ENCODE results near the gene POU6F2.
"Not testable (repeated sequence)": the region's sequence is repeated elsewhere in the genome, so short reads cannot be mapped to it uniquely, and the experiment has no call there.

POU6F2 gene

DNA sequence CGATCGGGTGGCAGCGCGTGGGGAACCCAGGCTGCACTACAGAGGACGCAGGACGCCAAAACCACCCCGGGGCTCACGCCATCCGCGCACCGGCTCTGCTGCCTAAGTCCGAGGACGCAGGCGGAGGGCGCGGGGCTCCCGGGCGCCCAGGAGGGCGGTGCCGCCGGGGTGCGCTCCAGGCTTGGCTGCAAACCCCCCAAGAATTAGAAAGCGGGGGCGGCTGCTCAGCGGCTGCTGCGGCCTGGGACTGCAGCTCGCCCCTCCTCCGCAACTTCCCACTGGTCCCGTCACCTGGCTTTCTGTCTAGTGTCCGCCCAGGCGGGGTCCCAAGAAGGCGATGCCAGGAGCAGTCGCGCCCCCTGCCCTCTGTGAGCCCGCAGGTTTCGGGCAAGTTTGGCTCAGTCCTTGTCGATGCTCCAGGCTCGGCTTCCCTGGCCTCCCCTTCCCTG, 1.7 kb upstream of the POU6F2 start:
- no peak for DNase-seq (ENCODE audit: extremely low spot score, insufficient read length, low read depth)
- no peak for FAIRE-seq

DNA sequence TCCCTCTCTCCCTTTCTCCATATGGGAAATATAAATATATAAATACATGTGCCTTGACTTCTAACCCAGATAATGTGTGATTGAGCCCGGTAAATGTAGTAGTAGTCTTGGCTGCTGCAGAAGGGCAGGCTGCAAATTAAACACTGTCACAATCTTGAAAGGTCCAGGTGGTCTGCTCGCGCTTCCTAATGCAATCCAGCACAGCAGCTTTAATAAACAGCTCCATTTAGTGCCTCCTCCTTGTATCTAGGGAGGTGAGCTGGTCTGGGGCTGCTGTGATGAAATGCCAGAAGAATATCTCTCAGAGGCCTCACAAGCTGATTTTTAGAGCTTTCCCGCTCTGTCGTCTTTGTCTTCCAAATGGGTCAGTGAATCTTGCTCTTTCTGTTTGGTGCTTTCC, 782 bp downstream of the POU6F2 start:
- DNase-seq (ENCODE audit: extremely low spot score, insufficient read length, low read depth) (no peak), FAIRE-seq (no peak)

DNA sequence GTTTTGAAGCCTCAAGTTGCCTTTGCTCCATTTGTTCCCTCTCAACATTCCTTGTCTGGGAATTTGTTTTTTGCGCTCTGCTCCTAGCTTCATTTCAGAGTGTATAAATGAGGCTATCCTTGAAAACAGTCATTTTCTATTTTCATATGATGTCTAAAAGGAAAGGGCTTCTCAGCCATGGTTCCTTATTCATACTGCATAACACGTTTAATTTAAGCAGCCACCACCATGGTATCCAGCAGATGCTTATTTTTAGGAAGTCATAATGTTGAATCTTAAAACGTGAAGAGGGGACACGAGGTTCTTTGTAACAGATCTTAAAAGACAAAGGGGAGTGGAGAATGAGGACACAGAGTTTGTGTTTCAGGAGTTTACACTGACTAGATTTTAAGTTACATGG, 14.5 kb downstream of the POU6F2 start:
- FAIRE-seq = no peak
- no peak for DNase-seq (ENCODE audit: extremely low spot score, insufficient read length, low read depth)

DNA sequence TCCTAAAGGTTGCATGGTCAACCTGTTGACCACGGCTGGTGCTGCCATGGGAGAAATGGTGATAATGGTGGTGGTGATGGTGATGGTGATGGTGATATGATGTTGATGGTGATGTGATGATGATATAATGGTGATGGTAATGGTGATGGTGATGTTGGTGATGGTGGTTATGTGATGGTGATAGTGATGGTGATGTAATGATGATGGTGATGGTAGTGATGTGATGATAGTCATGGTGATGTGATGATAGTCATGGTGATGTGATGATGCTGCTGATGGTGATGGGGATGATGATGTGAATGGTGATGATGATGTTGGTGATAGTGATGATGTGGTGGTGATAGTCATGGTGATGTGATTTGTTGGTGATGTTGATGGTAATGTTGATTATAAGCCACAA, 23.9 kb downstream of the POU6F2 start:
- FAIRE-seq (no peak), DNase-seq (ENCODE audit: extremely low spot score, insufficient read length, low read depth) (no peak)

DNA sequence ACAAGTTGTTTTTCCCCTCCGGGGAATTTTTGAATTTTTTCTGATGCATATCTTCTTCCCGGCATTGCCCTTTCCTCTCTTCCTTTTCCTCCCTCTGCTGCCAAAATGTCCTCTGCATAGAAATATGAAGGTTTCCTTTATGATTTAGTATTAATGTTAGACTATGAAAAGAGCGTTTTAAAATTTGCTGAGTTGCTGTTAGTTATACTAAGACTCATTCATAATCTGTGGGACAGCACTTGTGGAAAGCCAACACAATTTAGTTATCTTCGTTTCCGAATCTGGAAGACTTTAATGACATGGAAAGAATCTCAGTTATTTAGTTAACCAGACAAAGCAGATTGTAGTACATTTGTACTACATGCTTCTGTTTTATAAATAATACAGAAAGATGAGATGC, 25.0 kb downstream of the POU6F2 start:
- no peak for FAIRE-seq

DNA sequence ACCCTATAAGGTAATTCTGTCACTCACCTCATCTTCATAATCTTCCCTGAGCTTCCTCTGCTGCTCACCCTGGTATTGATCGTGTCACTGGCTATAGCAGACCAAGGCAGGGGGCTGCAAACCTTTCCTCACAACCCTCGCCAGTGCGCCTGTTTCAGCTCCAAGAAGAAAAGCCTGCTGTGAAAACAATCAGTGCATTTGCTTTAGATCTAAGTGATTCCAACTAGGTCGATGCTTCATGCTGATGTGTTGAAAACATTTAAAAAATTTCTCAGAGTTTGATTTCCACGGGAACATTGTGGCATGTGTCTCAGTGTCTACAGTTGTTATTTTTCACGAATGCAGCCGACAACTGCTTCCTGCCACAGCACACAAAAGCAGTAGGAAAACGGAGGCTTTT, 27.3 kb downstream of the POU6F2 start:
- FAIRE-seq = no peak
- DNase-seq (ENCODE audit: extremely low spot score, insufficient read length, low read depth) = no peak

More for the DNA sequence above, 25.0 kb downstream of the POU6F2 start:
- no peak for DNase-seq (ENCODE audit: extremely low spot score, insufficient read length, low read depth)

DNA sequence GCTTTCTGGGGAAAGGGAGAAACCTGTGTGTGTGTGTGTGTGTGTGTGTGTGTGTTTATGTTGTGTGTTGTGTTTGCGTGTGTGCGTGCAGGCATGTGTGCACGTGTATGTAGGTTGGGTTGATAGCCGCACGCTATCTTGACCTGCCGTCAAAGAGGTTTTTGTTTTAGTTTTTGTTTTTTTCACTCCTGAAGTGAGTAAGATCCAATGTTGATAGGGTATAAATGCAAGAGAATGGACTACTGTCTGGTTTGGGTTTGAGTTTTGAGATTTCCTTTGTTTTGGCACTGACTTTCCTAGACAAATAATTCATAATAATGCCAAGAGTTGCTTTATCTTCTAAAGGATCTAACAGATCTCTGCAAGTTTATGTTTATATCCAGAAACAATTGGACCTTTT, 27.8 kb downstream of the POU6F2 start:
- no peak for FAIRE-seq
- DNase-seq (ENCODE audit: extremely low spot score, insufficient read length, low read depth) = no peak

DNA sequence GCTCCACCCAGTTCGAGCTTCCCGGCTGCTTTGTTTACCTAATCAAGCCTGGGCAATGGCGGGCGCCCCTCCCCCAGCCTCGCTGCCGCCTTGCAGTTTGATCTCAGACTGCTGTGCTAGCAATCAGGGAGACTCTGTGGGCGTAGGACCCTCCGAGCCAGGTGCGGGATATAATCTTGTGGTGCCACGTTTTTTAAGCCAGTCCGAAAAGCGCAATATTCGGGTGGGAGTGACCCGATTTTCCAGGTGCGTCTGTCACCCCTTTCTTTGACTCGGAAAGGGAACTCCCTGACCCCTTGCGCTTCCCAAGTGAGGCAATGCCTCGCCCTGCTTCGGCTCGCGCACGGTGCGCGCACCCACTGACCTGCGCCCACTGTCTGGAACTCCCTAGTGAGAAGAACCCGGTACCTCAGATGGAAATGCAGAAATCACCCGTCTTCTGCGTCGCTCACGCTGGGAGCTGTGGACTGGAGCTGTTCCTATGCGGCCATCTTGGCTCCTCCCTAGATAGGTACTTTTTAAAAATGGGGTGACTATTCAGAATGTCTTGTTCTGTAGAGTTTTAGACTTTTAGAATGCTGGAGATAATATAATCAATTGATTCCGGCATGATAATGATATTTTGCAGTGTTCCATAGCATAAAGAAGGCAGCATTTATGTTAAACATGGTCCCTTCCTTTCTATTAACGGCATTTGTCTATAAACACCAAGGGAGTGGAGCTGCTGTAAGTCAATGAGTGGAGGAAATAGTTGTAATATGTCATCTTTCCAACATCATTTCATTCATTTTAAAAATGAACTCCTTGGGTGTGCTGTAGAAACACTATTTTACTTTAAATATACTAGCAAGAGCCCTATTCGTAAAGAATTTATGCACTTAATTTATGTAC, 35.6 kb downstream of the POU6F2 start:
- DNase-seq (ENCODE audit: extremely low spot score, insufficient read length, low read depth); FAIRE-seq: not testable (repeated sequence)

DNA sequence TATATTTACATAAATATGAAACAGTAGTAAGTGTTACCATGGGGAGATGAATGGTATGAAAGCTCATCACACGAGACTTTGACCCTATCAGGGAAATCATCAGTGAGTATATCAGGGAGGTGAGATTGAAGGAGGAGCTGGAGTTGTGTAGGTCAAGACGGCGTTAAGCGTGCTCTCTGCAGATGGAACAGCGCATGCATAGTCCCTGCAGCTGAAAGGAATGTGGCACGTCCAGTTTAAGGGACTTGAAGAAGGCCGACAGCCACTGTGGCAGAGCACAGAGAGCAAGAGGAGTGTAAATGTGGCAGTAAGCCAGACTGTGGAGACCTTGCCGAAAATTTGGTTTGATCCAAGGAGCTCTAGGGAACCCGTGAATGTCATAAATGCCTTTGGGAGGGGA, 38.9 kb downstream of the POU6F2 start:
- DNase-seq (ENCODE audit: extremely low spot score, insufficient read length, low read depth) = no peak
- FAIRE-seq = no peak

DNA sequence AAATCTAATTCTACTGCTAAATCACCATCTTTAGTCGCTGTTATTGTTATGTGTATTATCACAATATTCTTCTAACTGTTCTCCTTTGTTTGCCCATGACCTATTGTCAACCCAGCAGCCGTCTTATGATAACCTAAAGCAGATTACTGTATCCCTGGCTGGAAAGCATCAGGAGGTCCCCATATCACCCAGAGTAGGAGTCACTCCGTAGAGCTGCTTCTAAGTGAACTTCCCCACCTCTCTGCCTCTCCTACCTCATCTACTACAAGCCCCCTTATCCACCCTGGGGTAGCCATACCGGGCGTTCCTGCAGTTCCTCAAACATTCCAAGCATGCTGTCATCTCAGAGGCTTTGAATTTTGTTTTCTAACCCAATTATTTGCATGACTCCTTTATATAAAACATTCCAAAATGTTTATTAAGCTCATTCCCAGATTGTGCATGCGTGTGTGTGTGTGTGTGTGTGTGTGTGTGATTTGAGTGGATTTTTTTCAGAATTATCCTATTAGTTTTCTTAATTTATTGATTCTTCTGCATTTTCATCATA, 39.7 kb downstream of the POU6F2 start:
- DNase-seq (ENCODE audit: extremely low spot score, insufficient read length, low read depth) = no peak
- no peak for FAIRE-seq

DNA sequence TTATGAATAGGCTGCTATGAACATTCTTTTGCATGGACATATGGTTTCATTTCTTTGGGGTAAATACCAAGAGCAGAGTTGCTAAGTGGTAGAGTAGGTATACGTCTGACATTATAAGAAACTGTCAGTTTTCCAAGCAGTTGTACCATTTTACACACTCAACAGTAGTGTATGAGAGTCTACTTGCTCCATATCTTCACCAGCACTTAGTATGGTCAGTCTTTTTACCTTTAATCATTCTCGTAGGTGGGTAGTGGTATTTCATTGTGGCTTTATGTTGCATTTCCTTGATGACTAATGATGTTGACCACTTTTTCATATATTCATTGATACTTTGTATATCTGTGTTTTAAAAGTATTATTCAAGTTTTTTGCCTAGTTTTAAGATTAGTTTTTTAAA, 45.1 kb downstream of the POU6F2 start:
- FAIRE-seq (no peak), DNase-seq (ENCODE audit: extremely low spot score, insufficient read length, low read depth) (no peak)

DNA sequence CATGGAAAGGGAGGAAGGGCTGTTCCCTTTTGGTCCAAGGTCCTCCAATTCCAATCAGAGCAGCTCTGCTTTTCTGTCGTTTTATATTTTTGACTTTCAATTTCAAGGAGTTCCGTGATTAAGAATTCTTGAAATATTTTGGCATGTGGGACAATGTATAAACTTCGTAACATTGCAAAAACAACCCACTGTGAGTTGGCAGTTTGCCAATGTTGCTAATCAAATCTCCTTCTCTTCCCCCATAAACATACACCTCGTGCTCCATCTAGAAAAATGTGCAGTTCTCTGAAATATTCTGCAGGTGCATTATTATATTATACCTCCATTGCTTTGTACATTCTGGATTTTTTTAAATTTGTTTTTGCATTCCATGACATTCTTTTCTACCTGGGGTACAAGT, 49.8 kb downstream of the POU6F2 start:
- FAIRE-seq (no peak), DNase-seq (ENCODE audit: extremely low spot score, insufficient read length, low read depth) (no peak)

DNA sequence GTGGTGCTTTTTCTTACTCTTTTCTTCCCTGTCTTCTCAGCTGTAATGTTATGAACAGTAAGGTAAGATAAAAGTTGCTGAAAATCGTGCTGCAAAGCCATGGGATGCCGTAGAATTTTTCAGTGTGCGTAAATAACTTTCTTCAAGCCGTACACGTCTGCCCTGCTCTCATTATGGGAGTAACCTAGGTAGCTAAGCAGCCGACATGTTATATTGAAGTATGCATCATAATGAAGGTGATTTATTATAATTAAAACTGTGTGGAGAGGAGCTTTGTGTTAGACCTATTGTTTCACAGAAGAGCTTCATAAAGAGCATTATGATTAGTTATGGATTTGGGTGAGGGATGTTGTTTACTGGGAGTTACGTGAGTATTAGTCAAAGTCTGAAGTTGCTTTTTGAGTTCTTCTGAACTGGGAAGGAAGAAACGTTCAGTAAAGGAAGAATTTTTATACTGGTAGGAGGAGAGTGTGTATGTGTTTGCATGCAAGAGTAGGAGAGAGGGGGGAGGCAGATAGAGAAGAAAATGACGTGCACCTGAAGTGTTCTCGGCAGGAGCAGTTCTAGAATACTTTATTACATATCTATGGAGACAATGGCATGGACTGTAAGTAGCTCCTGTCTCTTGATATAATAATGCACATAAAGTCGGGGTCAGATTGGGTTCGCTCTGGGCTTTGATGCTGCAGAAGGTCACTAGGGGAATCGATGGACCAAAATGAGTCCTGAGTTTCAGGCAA, 56.3 kb downstream of the POU6F2 start:
- DNase-seq (ENCODE audit: extremely low spot score, insufficient read length, low read depth) (no peak), FAIRE-seq (no peak)

DNA sequence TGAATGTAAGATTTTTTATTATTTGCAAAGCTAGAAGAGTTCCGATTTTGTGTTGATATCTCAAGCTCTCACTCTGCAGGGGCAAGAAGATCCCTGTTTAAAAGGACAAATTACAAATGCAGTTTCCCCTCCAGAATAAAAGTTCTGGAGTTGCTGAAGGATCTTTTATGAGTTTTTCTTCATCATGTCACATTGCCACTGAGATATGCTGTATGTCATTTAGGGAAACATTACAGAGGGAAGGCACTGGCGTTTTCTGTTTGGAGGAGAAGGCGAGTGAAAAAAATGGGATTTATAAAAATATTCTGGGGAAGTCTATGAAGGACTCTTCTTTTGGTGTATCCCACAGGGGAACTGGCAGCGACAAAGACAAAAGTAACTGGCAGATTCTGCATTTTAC, 57.4 kb downstream of the POU6F2 start:
- DNase-seq (ENCODE audit: extremely low spot score, insufficient read length, low read depth) (no peak), FAIRE-seq (no peak)

DNA sequence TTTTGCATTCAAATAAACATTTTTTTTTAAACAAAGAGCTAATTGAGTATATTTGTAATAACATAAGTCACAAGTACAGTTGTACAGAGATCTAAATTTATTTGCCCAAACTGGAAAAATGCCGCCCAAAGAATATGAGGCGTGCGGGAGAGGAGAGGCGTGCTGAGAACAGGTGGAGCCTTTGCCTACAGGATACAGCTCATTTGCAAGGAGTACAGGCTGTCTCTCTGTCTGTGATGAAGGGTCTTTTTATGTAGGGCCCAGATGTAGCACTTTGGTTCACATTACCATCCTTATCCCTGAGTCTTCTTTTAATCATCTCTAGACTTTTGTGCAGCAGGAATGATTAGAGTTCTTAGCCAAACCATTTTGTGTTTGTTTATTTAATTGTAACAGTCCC, 58.2 kb downstream of the POU6F2 start:
- DNase-seq (ENCODE audit: extremely low spot score, insufficient read length, low read depth) (no peak), FAIRE-seq (no peak)

DNA sequence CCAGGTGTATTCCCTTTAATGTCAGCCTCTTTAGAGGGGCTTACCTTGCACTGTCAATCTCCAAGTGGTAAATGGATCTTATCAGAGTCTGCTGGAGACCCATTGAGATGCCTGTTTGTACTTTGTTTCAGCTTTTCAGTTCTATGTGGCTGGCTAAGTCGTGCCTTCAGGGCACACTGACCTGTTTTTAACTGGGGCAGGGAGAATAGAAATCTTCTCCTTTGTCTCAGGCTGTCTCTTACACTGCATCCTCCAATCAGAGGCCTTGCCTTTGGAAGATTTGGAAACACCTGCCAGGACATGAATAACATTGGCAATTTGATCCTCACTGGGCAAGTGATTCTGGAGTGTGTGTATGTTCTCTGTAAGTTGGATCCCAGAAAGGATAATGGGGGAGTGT, 65.0 kb downstream of the POU6F2 start:
- DNase-seq (ENCODE audit: extremely low spot score, insufficient read length, low read depth) = no peak

DNA sequence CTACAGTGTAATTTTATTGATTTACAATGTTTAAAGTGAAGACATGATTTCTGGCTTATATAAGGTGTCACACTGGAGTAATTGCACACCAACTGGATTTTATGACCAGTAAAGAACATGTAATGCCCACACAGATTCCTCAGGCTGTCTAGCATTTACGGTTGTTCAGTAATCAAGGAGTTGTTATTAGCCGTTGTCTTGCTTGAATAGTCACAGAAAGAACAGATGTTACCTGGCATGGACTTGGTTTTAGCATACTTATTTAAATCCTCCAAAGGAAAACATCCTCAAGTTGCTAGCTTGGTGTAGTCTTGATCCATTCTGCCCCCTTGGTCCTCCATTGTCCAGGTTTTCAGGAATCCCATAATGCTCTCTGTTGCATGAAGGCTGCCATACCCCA, 65.8 kb downstream of the POU6F2 start:
- FAIRE-seq (no peak), DNase-seq (ENCODE audit: extremely low spot score, insufficient read length, low read depth) (no peak)

More for the DNA sequence above, 65.0 kb downstream of the POU6F2 start:
- no peak for FAIRE-seq

DNA sequence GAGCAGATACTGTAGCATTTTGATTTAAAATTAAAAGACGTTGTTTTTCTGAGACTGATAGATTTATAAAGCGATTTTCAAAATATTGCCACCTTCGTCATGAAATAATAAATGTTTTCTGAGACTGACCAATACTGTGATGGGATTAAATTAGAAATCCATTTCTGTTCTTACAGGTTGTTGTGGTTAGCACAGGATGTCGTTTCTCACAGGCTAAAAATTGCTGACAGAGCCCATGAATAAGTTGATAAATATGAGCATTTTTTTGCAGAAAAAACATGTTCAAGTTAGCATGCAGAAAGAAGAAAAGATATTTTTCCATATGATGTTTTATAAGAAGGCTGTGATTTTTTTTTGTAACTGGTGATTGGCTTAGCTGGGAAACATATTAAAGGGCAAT, 66.8 kb downstream of the POU6F2 start:
- DNase-seq (ENCODE audit: extremely low spot score, insufficient read length, low read depth) (no peak), FAIRE-seq (no peak)

DNA sequence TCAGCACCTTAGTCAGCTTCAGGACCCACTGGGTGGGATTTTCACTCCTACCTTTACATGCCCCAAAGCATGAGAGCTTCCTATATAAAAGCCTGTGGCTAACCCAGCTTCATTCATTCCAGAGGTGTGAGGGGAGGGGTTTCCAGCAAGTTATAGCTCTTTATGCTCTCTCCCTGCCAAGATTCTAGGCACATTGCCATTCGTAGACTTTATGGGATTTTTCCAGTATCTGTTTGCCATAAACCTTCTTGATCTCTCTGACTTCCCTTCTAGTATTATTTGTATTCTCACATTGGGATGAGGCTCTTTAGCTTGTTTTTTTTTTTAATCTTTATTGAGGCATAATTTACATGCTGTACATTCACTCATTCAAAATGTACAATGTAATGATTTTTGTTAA, 67.5 kb downstream of the POU6F2 start:
- DNase-seq (ENCODE audit: extremely low spot score, insufficient read length, low read depth) (no peak), FAIRE-seq (no peak)

DNA sequence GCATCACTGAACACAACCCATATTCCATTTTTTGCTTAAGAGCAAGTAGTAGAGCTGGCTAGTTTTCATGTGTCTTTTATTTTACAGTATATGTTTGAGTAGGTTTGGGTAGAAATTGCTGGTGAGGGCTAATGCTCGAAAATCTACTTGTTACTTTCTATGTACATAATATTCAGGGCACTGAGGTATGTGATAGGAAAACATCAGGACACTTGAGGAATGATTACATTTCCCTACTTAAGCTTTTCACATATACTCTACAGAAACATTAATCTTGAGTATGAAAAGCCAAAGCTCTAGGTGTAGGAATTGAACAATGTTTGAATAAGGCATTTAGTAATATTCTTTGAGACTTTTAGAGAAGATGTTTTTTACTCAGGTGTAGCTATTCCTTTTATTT, 73.6 kb downstream of the POU6F2 start:
- FAIRE-seq (no peak), DNase-seq (ENCODE audit: extremely low spot score, insufficient read length, low read depth) (no peak)

DNA sequence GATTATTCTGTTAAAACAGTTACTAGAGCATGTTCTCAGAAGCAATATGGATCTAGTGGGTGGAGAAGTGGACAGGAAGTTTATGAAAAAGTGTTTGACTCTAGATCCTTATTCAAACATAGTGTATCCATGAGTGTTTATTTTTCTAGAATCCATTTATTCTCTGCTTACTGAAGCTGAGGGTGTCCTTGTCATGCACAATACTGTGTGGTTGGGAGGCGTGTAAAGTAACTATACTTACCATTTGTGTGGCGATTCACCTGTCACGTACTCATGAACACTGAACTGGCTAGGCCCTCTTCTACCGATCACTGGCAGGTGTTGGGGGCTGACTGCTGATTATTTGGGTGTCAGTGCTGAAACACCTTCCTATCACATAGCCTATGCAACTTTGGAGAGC, 74.0 kb downstream of the POU6F2 start:
- FAIRE-seq = no peak
- no peak for DNase-seq (ENCODE audit: extremely low spot score, insufficient read length, low read depth)

Measured in GM18507 (cell line).